ENCODE data around the gene MED20.

MED20 gene

DNA sequence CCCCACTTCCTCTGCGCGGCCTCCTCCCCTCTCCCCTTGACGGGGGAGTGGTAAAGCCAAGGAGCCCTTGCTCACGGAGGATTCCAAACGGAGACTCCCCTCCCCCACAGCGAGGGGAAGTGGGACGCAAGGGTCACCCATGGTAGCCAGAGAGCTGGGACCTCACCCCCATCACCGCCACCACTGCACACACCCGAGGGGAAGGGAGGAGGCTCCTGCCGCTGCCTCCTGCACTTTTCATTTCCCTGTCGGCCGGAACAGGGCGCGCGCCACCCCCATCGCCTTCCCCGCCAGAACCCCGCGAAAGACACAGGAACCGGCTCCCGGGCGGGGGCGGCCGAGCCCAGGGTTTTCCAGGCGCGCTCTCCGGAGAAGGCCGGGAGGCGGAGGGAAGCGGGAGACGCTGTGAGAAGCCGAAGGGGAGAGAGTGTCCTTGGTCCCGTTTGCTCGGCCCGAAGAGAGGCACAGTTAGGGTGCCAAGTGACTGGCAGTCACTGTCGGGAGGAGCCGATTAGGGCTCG lies 19.9 kb upstream of the MED20 start:
- DNase-seq = no peak

DNA sequence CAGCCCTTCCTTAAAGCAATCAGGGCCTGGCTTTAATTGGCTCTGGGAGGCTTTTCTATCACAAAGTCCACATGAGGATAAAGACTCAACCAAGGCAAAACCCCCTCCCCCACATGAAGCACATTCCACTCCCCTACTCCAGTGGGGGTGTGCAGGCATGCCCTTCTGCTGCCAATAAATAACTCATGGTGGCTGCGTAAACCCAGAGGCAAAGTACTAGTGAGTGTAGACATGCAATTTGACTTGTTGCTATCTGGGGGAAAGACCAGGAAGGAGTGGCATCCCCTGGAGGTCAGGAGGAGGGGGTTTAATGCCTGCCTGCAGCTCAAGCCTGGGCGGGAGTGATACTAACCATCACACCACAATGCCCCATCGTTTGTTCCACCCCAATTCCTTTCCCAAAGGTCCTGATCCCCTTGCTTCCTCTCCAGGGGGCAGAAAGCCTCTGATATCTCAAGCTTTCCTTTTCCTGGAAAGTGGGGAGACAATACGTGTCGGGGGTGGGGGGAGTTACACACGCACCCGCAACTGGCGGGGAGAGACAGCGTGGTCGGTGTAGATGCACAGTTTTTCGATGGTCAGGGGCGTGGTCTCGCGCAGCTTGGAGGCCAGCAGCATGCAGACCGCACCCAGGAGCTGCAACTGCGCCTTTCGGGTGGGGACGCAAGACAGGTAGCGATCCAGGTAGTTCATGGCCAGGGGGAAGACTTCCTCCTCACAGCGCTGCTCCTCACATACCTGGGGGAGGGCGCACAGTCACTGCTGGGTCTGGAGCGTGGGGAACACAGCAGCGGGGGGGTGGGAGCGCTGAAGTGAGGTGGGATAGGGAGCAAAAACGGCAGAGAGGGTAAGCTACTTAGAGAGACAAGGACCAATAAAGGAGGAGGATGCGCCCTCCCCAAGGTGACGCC lies 19.2 kb upstream of the MED20 start:
- DNase-seq = no peak

DNA sequence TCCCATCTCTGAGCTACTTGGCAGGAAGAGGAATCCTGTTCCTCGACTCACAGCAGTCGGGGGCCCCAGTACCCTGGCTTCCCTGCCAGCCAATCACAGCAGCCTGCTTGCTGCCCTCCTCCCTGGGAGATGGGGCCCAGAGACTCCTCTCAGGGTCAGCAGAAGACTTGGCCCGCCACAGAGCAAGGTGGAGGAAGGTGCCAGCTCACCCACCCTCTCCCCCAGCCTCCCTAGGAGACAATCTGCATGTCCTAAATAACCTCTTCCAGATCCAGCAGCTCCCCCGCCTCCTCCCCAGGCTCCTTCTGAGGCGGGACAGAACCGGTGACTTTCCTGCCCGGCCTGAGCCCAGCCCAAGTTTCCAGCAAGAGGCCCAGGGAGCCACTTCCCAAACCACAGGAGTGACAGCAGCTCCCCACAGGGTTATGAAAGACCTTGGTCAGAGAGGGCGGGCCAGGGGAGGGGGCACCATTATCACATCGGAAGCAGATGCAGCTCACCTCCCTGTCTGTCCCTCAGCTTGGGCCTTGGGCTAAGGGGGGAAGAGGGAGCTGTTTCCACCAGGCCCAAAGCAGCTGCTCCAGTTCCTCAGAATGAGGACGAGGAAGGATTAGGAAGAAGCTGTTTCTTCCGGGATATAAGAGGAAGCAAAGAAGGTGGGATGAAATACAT lies 18.4 kb upstream of the MED20 start:
- no peak for DNase-seq

DNA sequence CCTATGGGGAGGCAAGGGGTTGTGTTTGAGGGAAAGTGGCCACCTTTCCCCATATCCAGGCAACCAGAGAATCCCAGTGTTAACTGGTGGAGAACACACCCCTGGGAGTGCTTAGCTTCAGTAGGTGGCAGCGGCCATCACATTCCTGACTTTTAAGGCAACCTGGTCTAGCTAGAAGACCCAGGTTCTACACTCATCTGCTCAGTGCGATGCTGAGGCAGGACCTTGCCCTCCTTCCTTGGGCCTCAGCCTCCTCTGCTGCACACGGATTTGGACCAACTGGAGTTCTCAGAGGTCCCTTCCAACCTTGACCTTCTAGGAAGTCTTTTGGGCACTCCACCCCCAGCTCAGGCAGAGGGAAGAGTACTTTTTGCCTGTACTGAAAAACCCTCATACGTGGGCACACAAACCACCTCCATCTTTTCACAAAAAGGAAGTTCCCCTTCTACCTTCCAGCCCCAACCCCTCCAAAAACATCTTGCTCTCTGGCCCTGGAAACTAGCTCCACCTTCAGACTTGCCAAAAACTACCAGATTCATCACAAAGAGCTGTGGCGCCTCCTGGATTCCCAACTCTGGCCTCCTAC lies 17.7 kb upstream of the MED20 start:
- DNase-seq = no peak

DNA sequence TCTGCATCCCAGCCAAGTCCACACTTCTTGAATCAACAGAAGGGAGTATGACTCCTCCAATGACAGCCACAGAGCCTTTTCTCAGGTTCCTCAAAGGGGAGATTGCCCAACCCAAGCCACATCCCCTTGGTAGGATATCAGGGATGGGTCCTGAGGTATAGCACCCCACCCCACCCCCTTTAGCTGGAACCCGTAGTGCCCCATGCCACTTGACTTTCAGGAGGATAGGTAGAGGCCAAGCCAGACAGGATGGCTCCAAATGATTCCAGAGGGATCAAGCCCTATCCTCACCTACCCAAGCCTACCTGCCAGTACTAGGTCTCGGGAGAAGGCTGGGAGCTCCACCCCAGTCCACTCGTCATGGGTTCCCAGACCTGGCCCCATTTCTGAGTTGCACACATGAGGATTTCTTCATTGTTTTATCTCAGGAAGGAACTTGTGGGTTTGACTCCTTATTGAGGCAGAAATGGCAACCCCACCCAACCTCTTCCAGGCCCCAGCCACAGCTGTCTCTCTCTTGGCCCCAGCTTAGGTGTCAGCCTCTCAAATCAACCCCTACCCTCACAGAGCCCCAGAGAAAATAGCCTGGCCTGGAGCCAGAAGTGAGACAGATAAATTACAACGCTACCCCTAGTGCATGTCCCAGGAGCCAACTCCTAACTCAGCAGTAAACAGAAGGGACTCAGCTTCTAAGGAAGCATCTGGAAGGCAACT lies 17.1 kb upstream of the MED20 start:
- DNase-seq = no peak

DNA sequence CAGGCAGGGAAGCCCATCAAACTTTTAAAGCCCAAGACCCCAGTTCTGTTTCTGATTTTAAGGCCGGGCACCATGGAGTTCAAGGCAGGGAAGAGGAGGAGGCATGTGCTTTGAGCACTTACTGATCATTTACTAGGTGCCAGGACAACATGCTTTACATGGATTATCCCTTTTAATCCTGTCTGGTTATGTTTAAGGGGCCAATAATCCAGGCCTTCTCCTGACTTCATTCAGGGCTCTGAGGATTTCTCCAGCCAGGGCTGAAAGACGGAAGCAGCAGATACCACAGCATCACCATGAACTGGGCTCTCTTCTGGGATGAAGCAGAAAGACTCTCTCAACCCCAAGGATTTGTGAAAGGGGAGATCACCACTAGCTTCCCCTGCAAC lies 16.5 kb upstream of the MED20 start:
- no peak for DNase-seq

DNA sequence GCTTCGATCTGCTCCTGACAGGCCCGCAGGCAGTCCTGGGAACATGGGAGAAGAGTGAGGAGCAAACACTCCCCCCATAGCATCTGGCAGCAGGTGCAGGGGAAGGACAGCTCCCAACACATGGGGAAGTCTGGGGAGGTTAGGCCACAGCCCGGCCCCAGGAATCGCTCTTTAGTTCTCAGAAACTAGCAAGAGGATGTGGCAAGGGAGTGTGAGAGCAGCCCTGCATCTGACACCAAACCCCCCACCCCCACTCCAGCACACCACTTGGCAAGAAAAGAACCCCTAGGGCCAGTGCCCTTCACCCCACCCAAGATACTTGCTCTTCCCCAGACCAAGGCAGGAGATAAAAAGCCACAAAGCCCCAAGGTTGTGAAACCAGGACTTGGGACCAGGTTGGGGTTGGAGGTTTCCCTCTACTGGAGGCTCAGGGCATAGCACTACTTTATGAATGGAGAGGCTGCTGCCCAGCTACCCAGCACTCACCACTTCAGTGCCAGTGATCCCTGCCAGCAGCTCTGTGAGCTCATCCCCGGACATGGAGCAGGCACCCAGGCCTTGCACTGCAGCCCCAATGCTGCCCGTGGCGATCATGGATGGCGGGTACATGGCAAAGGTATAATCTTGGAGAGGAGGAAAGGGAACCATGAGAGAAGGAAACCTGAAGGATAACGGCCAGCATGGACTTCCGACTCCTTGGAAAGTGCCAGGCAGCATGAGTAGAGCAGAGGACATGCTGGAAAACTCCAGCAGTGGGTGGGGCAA lies 15.3 kb upstream of the MED20 start:
- DNase-seq = peak; percentile 56 to 66

DNA sequence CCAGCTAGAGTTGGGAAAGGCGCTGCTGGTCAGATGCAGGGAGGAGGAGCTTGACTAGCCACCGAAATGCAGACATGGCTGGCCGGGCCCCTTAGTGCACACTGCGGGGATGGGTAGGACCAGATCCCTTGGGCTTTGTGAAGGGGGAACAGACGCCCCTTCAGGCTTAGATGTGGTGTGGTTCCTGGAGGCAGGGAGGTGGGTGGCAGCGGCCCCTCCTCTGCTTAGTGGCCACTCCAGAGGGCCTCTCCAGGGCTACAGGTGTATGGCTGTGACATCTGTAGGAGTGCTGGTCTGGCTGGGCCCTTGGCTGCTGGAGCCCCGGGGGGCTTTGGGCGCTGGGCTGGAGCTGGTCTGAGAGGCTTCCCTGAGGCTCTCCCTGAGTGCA lies 14.7 kb upstream of the MED20 start:
- DNase-seq = no peak

DNA sequence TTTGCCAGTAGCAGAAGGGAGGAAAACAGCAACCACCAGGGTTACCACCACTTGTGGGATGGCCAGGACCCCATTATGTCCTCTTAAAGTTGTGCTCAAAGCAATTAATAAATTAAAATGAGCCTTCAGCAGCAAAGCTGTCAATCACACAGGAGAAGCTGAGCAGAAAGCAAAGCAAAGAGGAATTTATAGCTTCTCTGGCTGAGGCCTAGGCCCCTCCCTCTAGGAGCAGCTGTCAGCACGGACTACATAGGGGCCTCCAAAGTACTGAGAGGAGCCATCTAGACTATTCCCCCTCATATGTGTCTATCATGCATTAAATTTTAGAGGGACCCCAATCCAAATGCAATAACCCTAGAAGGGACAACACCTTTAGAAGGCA lies 14.2 kb upstream of the MED20 start:
- no peak for DNase-seq

DNA sequence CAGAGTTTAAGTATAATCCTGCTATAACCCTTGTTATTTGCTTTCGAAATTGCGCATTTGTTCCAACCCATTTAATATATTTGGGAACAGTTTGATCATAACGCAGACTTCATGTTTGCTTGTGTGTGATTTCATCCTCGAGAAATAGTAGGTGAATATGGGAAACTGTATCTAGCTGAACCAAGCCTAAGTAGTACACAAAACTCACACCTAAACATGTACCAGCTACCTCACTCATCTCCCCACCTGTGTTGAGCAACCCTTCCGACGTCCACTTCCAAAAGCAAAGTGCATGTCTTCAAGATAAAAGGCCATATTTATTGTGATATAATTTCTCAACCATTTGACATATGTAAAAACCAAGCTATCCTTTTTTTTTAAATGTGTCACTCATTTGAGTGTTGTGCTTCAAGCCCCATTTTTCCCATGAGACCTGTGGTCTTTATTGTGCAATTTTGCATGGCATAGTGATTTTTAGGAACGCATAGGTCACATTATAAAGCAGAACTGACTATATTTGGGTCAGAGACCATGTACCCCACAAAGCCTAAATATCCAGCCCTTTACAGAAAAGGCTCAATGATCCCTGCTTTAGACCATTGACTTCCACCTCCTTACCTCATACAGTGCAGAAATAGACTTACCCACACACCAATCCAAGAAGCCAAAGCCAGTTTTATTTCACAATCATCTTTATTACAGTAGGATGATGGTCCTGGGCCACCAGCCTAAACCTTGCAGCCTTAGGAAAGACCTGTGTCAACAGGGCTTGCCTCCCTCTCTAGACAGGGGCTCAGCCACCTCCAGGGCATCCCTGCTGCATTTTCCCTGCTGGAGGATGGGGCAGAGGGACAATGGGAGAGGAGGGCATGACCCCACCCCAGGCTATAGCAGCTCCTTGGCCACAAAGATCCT lies 13.6 kb upstream of the MED20 start:
- DNase-seq = no peak

DNA sequence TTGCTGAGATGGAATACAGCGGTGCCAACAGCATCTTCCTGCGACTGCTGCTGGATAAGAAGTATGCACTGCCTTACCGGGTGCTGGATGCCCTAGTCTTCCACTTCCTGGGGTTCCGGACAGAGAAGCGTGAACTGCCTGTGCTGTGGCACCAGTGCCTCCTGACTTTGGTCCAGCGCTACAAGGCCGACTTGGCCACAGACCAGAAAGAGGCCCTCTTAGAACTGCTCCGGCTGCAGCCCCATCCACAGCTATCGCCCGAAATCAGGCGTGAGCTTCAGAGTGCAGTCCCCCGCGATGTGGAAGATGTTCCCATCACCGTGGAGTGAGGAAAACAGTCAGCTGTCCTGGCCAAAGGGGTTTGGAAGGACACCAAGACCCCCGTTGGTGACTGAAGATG lies 11.4 kb upstream of the MED20 start:
- no peak for DNase-seq

DNA sequence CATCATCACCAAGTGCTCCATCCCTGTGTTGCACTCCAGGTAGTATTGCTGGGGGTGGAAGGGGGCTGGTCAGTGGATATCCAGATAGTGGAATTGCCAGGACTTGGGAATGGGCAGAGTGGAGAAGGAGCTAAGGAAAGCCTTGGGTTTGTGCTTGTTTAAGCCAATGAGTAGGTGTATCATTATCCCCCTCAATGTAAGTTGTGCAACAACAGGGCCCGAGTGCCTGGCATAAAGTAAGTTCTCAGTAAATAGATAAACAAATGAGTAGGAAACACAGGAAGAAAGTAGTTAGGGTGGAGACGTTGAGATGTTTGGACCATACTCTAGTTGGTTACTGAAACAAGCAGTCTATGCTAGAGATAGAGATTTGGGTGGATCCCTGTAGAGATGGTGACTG lies 10.9 kb upstream of the MED20 start:
- DNase-seq = no peak

DNA sequence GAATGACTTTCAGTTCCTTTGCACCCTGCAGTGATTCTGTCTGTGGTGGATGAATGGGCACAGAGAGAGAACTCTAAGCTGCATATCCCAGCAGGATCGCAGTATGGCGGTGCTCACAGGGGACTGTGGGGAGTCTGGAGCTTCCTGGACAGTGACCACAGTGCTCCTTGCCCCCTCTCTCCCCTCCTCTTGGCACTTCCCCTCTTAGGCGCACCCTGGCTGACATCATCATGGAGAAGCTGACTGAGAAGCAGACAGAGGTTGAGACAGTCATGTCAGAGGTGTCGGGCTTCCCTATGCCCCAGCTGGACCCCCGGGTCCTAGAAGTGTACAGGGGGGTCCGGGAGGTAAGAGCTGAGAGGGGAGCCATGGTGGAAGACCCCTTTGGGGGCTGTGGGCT lies 9.0 kb upstream of the MED20 start:
- DNase-seq = no peak

DNA sequence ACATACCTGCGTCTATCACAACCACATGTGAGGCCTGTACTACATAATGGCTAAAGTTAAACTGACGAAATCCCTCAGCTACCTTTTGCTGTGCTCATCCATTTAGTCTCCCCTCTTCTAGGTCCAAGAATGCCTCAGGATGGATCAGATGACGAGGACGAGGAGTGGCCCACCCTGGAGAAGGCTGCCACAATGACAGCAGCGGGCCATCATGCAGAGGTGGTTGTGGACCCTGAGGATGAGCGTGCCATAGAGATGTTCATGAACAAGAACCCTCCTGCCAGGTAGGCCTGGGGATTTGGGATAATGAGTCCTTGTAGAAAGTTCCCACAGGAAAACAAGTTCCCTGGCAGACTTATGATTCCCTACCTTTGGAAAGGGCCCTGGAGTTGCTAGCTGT lies 6.3 kb upstream of the MED20 start:
- DNase-seq = no peak

DNA sequence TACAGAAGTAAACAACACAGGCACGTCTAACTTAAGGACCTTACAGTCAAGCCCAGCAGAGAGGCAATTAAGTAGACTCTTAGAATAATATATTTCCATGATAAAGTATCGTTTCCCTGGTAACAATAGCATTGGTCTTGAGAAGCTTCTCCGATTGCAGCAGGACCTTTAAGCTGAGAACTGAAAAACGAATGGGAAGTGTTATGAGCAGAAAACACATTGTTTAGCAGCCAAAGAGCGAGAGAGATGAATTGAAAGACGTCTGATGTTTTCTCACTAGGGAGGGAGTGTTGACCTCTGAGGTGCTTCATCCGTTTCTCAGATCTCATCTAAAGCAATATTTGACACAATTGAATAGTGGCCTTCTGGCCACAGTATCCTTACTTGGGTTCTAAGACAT lies 1.2 kb upstream of the MED20 start:
- DNase-seq = no peak

DNA sequence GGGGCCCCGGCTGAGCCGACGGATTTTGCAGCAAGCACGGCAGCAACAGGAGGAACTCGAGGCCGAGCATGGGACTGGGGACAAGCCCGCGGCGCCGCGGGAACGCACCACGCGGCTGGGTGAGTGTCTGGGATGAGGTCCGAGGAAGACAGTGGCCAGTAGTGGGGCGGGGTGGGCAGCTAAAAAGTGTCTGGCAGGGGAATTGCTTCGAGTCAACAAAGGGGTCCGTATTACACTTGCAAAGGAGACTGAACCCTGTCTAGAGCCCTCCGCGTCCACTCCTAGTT lies 716 bp upstream of the MED20 start:
- DNase-seq = no peak

DNA sequence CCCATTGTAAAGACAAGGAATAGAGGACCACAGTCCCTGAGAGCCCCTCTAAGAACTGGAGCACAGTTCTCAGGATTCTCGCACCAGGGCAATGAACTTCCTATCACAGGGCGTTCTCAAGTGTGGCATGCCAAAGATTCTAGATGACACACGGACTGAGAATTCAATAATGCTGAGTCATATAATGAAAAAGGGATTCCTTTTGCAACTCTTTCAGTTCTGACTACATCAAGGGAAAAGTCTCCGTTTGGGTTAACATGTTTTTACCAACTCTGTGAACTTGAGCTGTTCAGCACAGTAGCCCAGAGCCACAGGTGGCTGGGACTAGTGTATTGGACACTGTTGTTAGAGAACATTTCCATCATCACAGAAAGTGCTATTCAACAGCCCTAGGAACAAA lies 3.4 kb downstream of the MED20 start:
- no peak for DNase-seq

DNA sequence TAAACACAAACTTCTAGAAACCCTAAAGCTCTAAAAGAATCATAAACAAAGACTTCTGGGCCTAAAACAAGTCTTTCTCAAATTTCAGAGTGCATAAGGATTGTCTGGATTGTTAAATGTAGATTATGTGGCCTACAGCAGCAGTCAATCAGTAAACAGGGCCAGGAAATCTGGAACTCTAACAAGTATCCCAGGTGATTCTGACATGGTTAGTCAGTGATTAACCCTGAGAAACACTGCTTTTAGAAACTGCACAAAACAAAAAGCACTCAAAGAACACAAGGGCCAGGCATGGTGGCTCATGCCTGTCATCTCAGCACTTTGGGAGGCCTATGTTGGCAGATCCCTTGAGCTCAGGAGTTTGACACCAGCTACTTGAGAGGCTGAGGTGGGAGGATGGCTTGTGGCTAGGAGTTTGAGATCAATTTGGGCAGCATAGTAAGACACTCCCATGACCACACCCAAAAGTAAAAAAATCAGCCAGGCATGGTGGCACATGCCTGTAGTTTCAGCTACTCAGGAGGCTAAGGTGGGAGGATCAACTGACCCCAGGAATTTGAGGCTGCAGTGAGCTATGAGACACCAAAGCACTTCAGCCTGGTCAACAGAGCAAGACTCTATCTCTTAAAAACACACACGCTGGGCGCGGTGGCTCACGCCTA lies 5.9 kb downstream of the MED20 start:
- DNase-seq = no peak

DNA sequence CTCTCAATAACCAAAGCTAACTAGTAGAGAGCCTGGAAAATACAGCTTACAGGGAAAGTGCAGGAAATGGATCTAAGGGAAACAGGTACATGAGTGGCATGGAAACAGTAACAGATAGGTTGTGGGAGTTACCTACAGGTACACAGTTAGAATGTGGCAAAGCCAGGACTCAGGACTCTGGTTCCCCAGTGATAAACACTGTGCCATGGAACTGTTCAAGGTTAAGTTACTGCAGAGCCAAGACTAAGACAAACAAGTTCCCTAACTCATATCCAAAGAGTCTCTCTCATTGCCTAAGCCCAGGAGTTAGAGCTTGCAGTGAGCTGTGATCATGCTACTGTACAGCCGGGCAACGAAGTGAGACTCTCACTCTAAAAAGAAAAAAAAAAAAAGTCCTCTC lies 6.6 kb downstream of the MED20 start:
- no peak for DNase-seq

DNA sequence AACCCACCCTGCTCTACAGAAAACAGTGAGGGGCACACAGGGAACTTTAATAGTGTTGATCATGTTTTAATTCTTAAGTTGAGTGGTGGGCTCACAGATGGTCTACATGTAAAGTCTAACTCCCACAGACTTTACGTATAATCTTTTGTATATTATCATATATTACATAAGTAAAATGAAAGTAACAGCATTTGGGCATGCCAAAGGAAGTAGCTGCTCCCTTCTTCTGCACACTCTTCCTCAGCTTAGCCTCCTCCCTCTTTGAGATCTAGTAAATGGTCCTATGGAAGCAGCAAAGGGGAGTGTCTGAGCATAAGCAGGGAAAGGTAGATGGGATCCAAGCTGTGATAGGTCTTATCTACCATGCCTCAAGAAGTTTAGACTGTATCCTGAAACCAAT lies 11.2 kb downstream of the MED20 start:
- no peak for DNase-seq

DNA sequence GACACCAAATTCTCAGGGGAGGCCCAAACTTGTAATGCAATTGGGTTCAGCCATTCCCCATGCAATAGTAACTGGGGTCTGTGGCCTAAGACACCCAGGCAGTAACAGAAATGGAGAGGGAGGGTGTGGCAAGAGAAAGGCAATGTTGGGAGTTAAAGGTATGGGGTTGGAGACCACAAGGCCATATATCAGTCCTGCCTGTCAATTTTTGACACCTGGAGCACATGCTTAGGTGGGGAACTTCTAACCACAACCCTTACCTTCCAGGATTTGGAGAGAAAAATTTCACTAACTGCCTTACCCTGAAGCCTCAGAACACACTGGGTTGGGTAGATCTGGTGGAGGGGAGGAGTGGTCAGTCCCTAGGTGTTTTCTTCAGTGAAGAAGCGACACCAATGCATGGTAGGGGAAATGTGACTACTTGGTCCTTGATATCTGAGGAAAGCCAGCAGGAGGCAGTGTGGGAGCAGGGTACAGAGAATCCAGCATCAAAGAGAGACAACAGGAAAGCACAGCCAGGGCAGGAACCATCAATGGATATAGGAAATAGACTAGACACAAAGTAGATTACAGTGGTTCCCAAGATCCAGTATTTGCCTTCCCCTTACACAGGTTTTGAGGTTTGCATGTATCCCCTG lies 18.9 kb downstream of the MED20 start:
- DNase-seq = peak; percentile 48 to 53

Data from stimulated activated CD4-positive, alpha-beta T cell treated with anti-CD3 and anti-CD28 coated beads, Interleukin-2, amount 100 ng/mL, for 48 hours (primary cell).